ENCODE measurements around the gene TXNIP. TPM values are rescaled to one million over a fixed set of nuclear protein-coding genes. Genes with fewer than 3 reads are reported as not detected.

The TXNIP gene
- total and polyA plus RNA-seq, 10 donors = 446 to 2,368 (median 1,246) TPM

- Histone ChIP-seq H3K4me1 (peaks cover 3 to 67% (median 44%) of the 10 kb centered on the region in 6 donors), H3K36me3 (no peaks in the 10 kb centered on the region), H3K4me3 (peak overlapping the region; percentile 30 to 77 (median 64)), H3K9me3 (no peaks in the 10 kb centered on the region), H3K27ac (peak overlapping the region; percentile 12 to 97 (median 90)), H3K27me3 (replicated peaks in 1 of 7) (no peaks in the 10 kb centered on the region)
- TF ChIP-seq CTCF (IDR thresholded peaks at IDR 0.05 in 8 of 11, conservative IDR thresholded peaks at IDR 0.05 in 3 of 11) (no peak), POLR2A (IDR thresholded peaks at IDR 0.05) (no peak), POLR2AphosphoS5 (IDR thresholded peaks at IDR 0.05) (no peak)
- 3 to 7% (median 5%) methylated on average over 10 of the region's 10 CpGs for WGBS, 5 donors
- no peak for DNase-seq
- intact Hi-C loops (cut with DNase I; ENCODE audit: low total_unique reads) = no loop called here
Observed at GRCh38 chr1:146036241-146036964, 40.0 kb upstream of the TXNIP start.

- H3K27me3 ChIP-seq (replicated peaks in 1 of 7) = no peaks in the 10 kb centered on the region
- H3K27ac ChIP-seq = peak overlapping the region in 7 of 8 donors; percentile 12 to 97 (median 91)
- intact Hi-C loops (cut with DNase I; ENCODE audit: low total_unique reads) = no loop called here
- WGBS, 5 donors = 27 to 40% (median 38%) methylated on average over 6 of the region's 6 CpGs
- TF ChIP-seq POLR2A (IDR thresholded peaks at IDR 0.05) = no peak
- H3K4me3 ChIP-seq = peak overlapping the region in 7 of 8 donors; percentile 14 to 77 (median 61)
- DNase-seq = no peak
- H3K4me1 ChIP-seq = peaks cover 3 to 65% (median 44%) of the 10 kb centered on the region in 6 donors
- H3K36me3 ChIP-seq = no peaks in the 10 kb centered on the region
- no peaks in the 10 kb centered on the region for H3K9me3 ChIP-seq
Observed at GRCh38 chr1:146035048-146035423, 38.7 kb upstream of the TXNIP start.

GRCh38 chr1:146032631-146033219, 36.3 kb upstream of the TXNIP start:
- 52 to 56% (median 55%) methylated on average over 6 of the region's 6 CpGs for WGBS, 5 donors
- H3K27ac ChIP-seq = no peak overlapping the region
- no peaks in the 10 kb centered on the region for H3K36me3 ChIP-seq
- H3K4me1 ChIP-seq = peaks cover 3 to 42% (median 29%) of the 10 kb centered on the region in 6 donors
- intact Hi-C loops (cut with DNase I; ENCODE audit: low total_unique reads) = no loop called here
- no peaks in the 10 kb centered on the region for H3K9me3 ChIP-seq
- H3K4me3 ChIP-seq = no peak overlapping the region
- H3K27me3 ChIP-seq (replicated peaks in 1 of 7) = no peaks in the 10 kb centered on the region
- no peak for TF ChIP-seq POLR2A (IDR thresholded peaks at IDR 0.05)
- peak; percentile 26 to 63 (median 45) for TF ChIP-seq CTCF (IDR thresholded peaks at IDR 0.05 in 8 of 11, conservative IDR thresholded peaks at IDR 0.05 in 3 of 11)
- no peak for DNase-seq

GRCh38 chr1:146031476-146031875, 35.1 kb upstream of the TXNIP start:
- no peaks in the 10 kb centered on the region for H3K27me3 ChIP-seq (replicated peaks in 1 of 7)
- H3K4me3 ChIP-seq = no peak overlapping the region
- H3K4me1 ChIP-seq = peaks cover 3 to 29% (median 21%) of the 10 kb centered on the region in 6 donors
- no peaks in the 10 kb centered on the region for H3K9me3 ChIP-seq
- TF ChIP-seq POLR2AphosphoS5 (IDR thresholded peaks at IDR 0.05) (no peak), CTCF (IDR thresholded peaks at IDR 0.05 in 8 of 11, conservative IDR thresholded peaks at IDR 0.05 in 3 of 11) (no peak), POLR2A (IDR thresholded peaks at IDR 0.05) (no peak)
- intact Hi-C loops (cut with DNase I; ENCODE audit: low total_unique reads) = no loop called here
- no peak overlapping the region for H3K27ac ChIP-seq
- H3K36me3 ChIP-seq = no peaks in the 10 kb centered on the region
- DNase-seq = no peak
